ENCODE results near the gene NRSN1. TPM values are rescaled to one million over a fixed set of nuclear protein-coding genes. Genes with fewer than 3 reads are reported as not detected.

NRSN1 gene
- total RNA-seq, 1 donor = not detected

DNA sequence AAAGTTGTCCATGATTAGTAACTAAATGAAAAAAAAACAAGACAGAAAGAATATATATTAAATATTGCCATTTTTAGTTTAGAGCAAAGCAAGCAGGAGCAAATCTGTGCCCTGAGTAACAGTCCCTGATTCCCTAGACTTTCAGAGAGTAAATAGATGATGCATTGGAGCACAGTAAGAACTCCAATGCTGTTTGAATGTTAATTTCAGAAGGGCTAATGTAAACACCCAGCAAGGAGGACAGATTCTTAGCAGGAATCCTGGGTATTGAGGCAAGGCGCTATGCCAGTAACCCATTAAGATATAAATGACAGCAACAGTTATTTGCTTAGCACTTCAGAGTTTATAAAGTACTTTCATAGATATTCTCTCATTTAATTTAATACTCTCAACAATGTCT lies 15.6 kb upstream of the NRSN1 start:
- no peak for DNase-seq (ENCODE audit: low read depth)
- no peak overlapping the region for H3K4me3 ChIP-seq (ENCODE audit: low read depth, low read length)
- TF ChIP-seq, protein P1, sequence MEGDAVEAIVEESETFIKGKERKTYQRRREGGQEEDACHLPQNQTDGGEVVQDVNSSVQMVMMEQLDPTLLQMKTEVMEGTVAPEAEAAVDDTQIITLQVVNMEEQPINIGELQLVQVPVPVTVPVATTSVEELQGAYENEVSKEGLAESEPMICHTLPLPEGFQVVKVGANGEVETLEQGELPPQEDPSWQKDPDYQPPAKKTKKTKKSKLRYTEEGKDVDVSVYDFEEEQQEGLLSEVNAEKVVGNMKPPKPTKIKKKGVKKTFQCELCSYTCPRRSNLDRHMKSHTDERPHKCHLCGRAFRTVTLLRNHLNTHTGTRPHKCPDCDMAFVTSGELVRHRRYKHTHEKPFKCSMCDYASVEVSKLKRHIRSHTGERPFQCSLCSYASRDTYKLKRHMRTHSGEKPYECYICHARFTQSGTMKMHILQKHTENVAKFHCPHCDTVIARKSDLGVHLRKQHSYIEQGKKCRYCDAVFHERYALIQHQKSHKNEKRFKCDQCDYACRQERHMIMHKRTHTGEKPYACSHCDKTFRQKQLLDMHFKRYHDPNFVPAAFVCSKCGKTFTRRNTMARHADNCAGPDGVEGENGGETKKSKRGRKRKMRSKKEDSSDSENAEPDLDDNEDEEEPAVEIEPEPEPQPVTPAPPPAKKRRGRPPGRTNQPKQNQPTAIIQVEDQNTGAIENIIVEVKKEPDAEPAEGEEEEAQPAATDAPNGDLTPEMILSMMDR (IDR thresholded peaks at IDR 0.05; ENCODE audit: insufficient read depth, low read length) = no peak

DNA sequence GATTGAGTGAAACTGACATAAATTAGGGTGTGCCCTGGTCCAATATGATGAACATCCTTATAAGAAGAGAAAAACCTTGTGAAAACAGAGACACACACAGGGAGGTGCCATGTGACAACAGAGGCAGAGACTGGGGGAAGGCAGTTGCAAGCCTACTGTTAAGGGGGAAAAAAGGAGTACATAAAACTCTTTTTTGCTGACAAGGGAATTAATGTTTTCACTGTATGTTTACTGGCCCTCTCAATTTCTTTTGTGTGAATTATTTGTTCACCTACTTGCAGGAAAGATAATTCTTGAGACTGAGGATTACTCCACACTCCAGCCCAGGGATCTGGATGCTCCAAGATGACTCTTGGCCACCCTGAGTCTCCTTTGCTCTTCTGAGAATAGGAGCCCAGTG lies 12.1 kb upstream of the NRSN1 start:
- TF ChIP-seq, protein P1 (IDR thresholded peaks at IDR 0.05; ENCODE audit: insufficient read depth, low read length) = no peak
- H3K4me3 ChIP-seq (ENCODE audit: low read depth, low read length) = no peak overlapping the region

DNA sequence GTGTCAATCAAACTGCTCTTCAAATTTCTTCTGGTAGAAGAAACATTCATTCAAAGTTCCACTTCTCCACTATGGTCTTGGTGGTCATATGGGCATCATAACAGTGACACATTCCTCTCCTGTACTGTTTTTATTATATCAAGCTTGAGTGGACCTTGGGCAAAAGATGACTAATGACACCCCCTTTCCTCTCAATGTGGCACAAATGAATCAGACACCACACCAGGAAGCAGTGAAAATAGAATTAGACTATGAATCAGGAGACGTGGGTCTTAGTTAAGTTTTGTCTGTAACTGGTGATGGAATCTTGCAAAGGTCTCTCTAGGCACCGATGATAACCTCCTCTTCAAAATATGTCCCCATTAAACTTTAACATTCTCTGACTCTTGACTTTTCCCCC lies 9.0 kb upstream of the NRSN1 start:
- no peak overlapping the region for H3K4me3 ChIP-seq (ENCODE audit: low read depth, low read length)
- TF ChIP-seq, protein P1 (IDR thresholded peaks at IDR 0.05; ENCODE audit: insufficient read depth, low read length) = no peak
- DNase-seq (ENCODE audit: low read depth) = no peak

More for the DNA sequence above, 12.1 kb upstream of the NRSN1 start:
- DNase-seq (ENCODE audit: low read depth) = no peak

DNA sequence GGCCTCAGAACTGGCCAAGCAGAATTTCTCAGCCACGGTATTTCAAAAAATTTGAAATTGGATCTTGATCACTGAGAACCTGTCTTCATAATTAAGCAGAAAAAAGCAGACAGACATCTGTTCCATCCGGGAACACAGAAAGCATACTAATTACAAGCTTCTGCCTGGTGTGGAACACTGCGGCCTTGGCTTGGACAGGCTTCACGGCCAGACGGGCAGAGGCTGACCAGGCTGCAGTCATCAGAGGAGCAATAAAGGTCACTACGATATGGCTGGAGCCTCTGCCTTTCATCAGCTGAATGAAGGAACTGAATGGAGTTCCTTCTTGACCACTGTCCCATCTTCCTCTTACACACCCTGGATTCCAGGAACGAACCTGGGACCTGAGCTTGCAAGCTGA lies 3.9 kb upstream of the NRSN1 start:
- no peak overlapping the region for H3K4me3 ChIP-seq (ENCODE audit: low read depth, low read length)
- TF ChIP-seq, protein P1 (IDR thresholded peaks at IDR 0.05; ENCODE audit: insufficient read depth, low read length) = no peak
- DNase-seq (ENCODE audit: low read depth) = no peak

DNA sequence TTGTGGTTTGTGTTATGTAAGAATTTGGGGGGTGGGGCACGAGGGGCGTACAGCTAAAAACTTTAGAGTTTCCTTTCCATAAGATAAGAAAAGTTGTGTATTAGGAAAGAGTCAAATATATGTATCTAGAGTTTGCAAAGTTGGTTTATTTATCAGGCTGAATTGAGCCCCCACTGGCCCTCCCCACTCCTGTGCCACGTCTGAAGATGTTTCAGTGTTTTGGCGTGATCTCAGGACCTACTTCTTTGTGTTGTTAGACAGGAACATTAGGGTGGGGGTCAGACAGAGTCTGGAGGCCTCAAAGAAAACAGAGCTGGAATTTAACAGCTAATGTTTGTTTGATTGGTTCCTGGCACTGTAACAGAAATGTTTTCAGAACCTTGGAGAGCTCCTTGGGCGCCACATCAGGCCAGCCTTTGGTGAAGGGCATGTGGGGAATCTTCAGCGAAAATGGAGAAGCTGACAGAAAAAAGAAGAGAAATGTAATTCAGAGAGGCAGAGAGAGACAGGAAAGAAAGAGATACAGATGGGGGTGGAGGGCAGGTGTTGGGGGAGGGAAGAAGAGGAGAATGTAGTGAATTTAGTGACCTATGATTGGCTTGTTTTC lies 674 bp downstream of the NRSN1 start:
- TF ChIP-seq, protein P1 (IDR thresholded peaks at IDR 0.05; ENCODE audit: insufficient read depth, low read length) = no peak
- peak; percentile 15 for DNase-seq (ENCODE audit: low read depth)
- no peak overlapping the region for H3K4me3 ChIP-seq (ENCODE audit: low read depth, low read length)

DNA sequence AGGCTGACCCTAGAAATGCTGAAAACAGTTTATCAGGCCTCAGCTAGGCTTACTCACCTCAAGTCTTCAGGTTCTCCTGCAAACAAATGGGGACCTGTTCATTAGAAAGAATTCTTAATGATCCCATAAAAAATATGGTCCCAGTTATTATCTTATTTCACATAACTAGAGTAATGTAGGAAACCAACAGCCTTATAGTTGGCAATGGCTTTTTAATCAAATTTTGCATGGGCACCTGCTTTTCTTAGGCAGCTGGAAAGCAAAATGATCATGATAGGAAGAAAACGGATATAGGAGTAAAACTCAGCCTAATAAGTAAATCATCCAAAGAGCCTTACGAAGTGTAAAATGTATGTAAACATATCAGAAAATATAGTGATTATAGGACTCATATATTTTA lies 1.3 kb downstream of the NRSN1 start:
- no peak overlapping the region for H3K4me3 ChIP-seq (ENCODE audit: low read depth, low read length)
- no peak for DNase-seq (ENCODE audit: low read depth)
- TF ChIP-seq, protein P1 (IDR thresholded peaks at IDR 0.05; ENCODE audit: insufficient read depth, low read length) = no peak

DNA sequence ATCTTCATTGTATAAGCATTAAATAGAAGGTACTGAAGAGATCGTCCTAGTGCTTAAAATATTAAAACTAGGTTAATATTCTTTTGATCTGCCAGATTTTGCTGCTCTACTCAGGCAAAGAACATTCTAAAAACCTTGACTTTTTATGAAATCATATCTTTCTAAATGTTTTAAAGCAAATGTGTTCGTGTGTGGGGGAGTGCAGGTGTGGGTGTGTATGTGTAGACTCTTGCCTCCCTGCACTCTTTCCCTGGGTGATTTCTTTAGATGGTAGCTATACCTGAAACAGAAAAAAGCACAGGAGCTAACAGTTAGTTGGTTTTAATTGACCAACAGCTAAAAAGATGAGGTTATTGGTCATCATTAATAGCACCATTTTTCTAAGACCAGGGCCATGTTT lies 5.7 kb downstream of the NRSN1 start:
- no peak for DNase-seq (ENCODE audit: low read depth)
- TF ChIP-seq, protein P1 (IDR thresholded peaks at IDR 0.05; ENCODE audit: insufficient read depth, low read length) = no peak
- no peak overlapping the region for H3K4me3 ChIP-seq (ENCODE audit: low read depth, low read length)

Measured in fibroblast of the aortic adventitia (primary cell).